ENCODE results near the gene HPS3.

DNA sequence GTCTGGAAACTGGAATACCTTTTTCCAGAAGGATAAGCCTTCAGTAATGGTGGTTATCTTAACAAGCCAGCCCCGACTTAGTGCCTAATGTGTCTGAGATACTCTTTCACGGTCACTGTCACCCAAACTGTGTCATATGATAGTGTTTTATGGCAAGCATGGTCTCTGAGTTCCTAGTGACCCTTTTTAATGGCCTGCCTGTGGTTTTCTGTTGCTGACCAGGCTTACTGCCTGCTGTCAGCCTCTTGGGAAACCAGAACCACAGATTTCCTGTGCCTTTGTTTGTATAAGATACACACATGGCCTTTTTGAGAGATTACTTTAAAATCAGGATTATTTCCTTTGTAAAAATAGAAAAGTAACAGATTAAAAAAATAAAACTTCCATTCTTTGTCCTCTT is 22.4 kb downstream of the HPS3 start:
- TF ChIP-seq POLR2A (IDR thresholded peaks at IDR 0.05; ENCODE audit: low read depth, low read length), result no peak
- TF ChIP-seq POLR2AphosphoS5 (IDR thresholded peaks at IDR 0.05; ENCODE audit: low read depth, low read length), result no peak

Measured in GM12892 (cell line).